Measurements from ENCODE around the gene MSL3B.
"Not testable (repeated sequence)": the region's sequence is repeated elsewhere in the genome, so short reads cannot be mapped to it uniquely, and the experiment has no call there.

The MSL3B gene

DNA sequence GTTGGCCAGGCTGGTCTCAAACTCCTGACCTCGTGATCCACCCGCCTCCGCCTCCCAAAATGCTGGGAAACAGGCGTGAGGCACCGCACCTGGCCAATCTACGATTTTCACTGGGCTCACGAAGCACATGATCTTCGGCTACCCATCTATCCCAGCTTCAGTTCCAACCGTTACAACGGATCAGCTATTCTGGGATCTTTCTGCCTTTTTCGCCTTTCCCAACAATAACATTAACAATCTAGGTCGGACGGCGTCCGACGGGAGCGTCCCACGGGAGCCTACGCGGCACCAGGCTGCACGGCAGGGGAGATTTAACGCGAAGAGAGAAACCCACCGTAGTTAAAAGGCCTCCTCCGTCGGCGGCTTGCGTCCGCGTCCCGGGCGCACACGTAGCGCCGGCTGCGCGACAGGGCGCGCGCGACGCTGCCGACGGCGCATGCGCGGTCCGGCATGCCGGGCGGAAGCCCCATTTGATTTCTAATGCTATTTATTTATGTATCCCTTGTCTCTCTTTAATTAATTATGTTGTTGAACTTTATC, at the start of gene MSL3B:
TSS of gene MSL3B (minus strand) at position 394 of the 540 bp plus-strand sequence.
- peaks cover 16% of the 10 kb centered on the region for H3K4me1 Mint-ChIP-seq (ENCODE audit: low read depth)
- H3K9me3 Mint-ChIP-seq, result peaks cover 14% of the 10 kb centered on the region
- DNase-seq, result peak; percentile 75
- peaks cover 30% of the 10 kb centered on the region for H3K36me3 Mint-ChIP-seq (ENCODE audit: low read depth)
- peak within 1 kb of the TSS; percentile 79 for H3K4me3 Mint-ChIP-seq
- peak within 1 kb of the TSS; percentile 81 for H3K27ac Mint-ChIP-seq
- peaks cover 27% of the 10 kb centered on the region for H3K27me3 Mint-ChIP-seq

DNA sequence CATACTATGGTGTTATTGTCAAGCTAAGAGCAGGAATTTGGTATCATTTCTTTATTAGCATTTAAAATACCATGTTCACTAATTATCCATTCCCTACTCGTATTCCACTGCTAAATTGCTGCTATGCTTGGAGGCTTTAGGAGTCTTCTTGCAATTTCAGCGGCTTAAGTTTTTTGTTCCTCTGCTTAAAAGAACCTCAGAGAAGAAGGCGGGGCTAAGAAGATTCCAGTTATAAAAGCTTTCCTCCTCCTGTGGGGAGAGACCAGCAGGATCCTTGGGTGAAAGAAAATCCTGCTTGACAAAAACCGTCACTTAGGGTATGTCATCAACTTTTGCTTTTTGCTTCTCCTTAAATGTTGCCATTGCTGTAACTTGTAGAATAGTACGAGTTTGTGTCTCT, 48.9 kb upstream of the MSL3B start, which contains the start of gene TRPM8:
TSS of gene TRPM8 (plus strand) at position 258 of the 400 bp plus-strand sequence. CDS start 9,165 bp downstream, outside the sequence.
- no peak within 1 kb of the TSS for H3K4me3 Mint-ChIP-seq
- H3K9me3 Mint-ChIP-seq, result no peaks in the 10 kb centered on the region
- H3K4me1 Mint-ChIP-seq (ENCODE audit: low read depth), result peaks cover 9% of the 10 kb centered on the region
- peaks cover 38% of the 10 kb centered on the region for H3K27me3 Mint-ChIP-seq
- no peaks in the 10 kb centered on the region for H3K36me3 Mint-ChIP-seq (ENCODE audit: low read depth)
- H3K27ac Mint-ChIP-seq, result no peak within 1 kb of the TSS
- no peak for DNase-seq

DNA sequence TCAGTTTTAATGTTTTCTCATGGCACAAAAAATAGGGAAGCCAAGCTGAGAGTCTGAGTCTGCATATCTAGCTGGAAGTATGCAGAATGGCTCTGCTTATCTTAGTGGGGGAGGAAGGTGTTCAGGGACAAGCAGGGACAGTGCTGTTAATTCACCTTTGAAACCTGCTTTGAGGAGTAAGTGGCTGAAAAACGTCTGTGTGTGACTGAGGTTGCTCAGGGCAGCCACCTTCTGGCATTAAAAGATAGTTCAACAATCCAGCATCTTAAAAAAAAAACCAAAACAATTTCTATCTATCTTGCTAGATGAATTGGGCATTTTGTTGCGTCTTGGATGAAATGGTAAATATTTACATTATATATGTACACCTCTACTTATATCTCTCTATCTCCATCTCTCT, 46.9 kb upstream of the MSL3B start:
- Mint-ChIP-seq H3K4me3 (no peak overlapping the region), H3K27ac (no peak overlapping the region), H3K27me3 (peaks cover 38% of the 10 kb centered on the region), H3K4me1 (ENCODE audit: low read depth) (peaks cover 6% of the 10 kb centered on the region), H3K36me3 (ENCODE audit: low read depth) (no peaks in the 10 kb centered on the region), H3K9me3 (no peaks in the 10 kb centered on the region)
- DNase-seq, result no peak

GRCh38 chr2:233912691-233913423, 44.7 kb upstream of the MSL3B start:
- Mint-ChIP-seq H3K4me3 (no peak overlapping the region), H3K27ac (no peak overlapping the region), H3K27me3 (peaks cover 28% of the 10 kb centered on the region), H3K4me1 (ENCODE audit: low read depth) (no peaks in the 10 kb centered on the region), H3K36me3 (ENCODE audit: low read depth) (no peaks in the 10 kb centered on the region), H3K9me3 (no peaks in the 10 kb centered on the region)
- DNase-seq, result no peak

GRCh38 chr2:233907627-233908026, 39.4 kb upstream of the MSL3B start:
- Mint-ChIP-seq H3K27me3 (peaks cover 29% of the 10 kb centered on the region), H3K27ac (no peak overlapping the region), H3K4me1 (ENCODE audit: low read depth) (no peaks in the 10 kb centered on the region), H3K36me3 (ENCODE audit: low read depth) (no peaks in the 10 kb centered on the region), H3K9me3 (no peaks in the 10 kb centered on the region), H3K4me3 (no peak overlapping the region)
- no peak for DNase-seq

DNA sequence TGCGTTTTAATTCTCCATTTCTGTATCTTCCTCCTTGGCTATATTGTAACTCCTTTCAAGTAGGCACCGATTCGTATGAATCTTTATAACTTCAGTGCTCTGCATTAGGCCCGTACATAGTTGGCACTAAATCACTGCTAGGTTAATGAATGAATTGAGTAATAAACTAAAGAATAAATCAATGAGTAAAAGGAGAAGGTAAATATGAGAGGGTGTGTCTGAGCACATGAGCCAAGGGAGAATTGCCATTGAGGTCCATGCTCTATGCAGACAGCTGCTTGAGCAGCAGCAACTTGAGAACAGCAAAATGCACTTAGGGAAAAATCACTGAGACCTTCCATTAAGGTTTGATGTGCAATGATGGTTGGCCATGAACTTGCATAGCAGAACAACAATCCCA, 37.8 kb upstream of the MSL3B start:
- H3K4me1 Mint-ChIP-seq (ENCODE audit: low read depth), result no peaks in the 10 kb centered on the region
- no peaks in the 10 kb centered on the region for H3K9me3 Mint-ChIP-seq
- no peak overlapping the region for H3K27ac Mint-ChIP-seq
- no peaks in the 10 kb centered on the region for H3K36me3 Mint-ChIP-seq (ENCODE audit: low read depth)
- H3K4me3 Mint-ChIP-seq, result no peak overlapping the region
- no peak for DNase-seq
- H3K27me3 Mint-ChIP-seq, result peaks cover 22% of the 10 kb centered on the region

GRCh38 chr2:233901884-233902283, 33.7 kb upstream of the MSL3B start:
- Mint-ChIP-seq H3K9me3 (no peaks in the 10 kb centered on the region), H3K4me3 (no peak overlapping the region), H3K4me1 (ENCODE audit: low read depth) (peaks cover 15% of the 10 kb centered on the region), H3K27ac (no peak overlapping the region), H3K36me3 (ENCODE audit: low read depth) (no peaks in the 10 kb centered on the region), H3K27me3 (peaks cover 17% of the 10 kb centered on the region)
- DNase-seq, result no peak

DNA sequence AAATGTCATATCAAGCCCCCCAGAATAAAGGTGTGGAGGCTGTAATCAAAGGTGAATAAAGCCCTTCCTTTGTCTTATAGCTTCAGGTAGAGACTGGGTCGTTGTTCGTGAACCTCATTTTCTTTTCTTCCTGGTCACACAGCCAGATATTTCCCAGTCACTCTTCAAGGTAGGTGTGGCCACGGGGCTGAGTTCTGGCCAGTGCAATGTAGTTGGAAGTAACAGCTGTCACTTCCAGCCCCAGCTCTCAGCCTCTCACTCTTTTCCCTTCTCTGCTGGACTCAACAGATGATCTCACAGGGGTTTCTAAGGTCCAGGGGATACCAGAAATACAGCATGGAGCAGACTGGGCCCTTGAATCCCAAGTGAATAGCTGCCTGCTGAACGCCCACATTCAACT, 33.2 kb upstream of the MSL3B start:
- Mint-ChIP-seq H3K9me3 (no peaks in the 10 kb centered on the region), H3K27me3 (peaks cover 16% of the 10 kb centered on the region), H3K4me3 (no peak overlapping the region), H3K27ac (no peak overlapping the region), H3K36me3 (ENCODE audit: low read depth) (no peaks in the 10 kb centered on the region), H3K4me1 (ENCODE audit: low read depth) (peaks cover 15% of the 10 kb centered on the region)
- DNase-seq, result no peak

GRCh38 chr2:233896253-233896652, 28.1 kb upstream of the MSL3B start:
- H3K27ac Mint-ChIP-seq; H3K4me3 Mint-ChIP-seq; DNase-seq; H3K9me3 Mint-ChIP-seq; H3K36me3 Mint-ChIP-seq (ENCODE audit: low read depth); H3K27me3 Mint-ChIP-seq: not testable (repeated sequence)
- H3K4me1 Mint-ChIP-seq (ENCODE audit: low read depth), result peaks cover 15% of the 10 kb centered on the region

DNA sequence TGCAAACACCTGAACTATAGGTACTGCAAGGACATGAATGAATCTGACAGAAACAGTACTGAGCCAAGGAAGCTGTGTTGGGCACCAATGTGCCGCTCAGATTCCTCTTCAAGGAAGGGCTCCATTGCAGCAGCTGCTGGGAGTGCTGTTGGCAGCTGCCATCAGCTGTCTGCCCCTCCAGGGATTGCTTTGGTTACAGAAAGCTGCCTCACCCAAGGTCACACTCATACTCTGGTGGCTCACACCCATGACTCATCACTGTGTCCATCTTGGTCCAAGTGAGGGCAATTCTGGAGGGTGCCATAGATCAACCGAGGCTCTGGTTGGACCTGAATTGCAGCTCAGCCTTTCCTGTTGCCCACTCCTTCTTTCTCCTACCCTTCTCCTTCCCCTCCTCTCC, 24.6 kb upstream of the MSL3B start:
- no peaks in the 10 kb centered on the region for H3K9me3 Mint-ChIP-seq
- H3K27me3 Mint-ChIP-seq, result peaks cover 31% of the 10 kb centered on the region
- H3K36me3 Mint-ChIP-seq (ENCODE audit: low read depth), result no peaks in the 10 kb centered on the region
- no peaks in the 10 kb centered on the region for H3K4me1 Mint-ChIP-seq (ENCODE audit: low read depth)
- no peak for DNase-seq
- no peak overlapping the region for H3K4me3 Mint-ChIP-seq
- H3K27ac Mint-ChIP-seq, result no peak overlapping the region

DNA sequence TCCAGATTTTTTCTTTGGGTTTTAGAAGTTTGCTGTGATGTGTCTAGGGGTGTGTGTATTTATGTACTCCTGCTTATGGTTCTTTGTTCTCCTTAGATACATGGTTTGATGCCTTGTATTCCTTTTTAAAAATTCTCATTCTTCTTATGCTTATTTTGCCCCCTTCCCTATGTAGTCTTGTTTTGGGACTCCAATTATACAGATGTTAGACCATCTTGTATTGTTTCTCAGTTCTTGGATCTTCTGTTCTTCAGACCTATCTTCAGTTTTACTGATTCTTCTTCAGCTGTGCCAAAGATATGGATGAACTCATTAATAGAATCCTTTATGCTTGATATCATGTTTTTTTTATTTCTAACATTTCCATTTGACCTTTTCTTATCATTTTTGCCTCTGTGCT, 14.2 kb upstream of the MSL3B start:
- H3K4me1 Mint-ChIP-seq (ENCODE audit: low read depth), result no peaks in the 10 kb centered on the region
- H3K9me3 Mint-ChIP-seq, result peaks cover 28% of the 10 kb centered on the region
- H3K36me3 Mint-ChIP-seq (ENCODE audit: low read depth), result no peaks in the 10 kb centered on the region
- H3K4me3 Mint-ChIP-seq, result no peak overlapping the region
- no peak for DNase-seq
- peaks cover 41% of the 10 kb centered on the region for H3K27me3 Mint-ChIP-seq
- H3K27ac Mint-ChIP-seq, result no peak overlapping the region

- H3K27ac Mint-ChIP-seq; H3K4me1 Mint-ChIP-seq (ENCODE audit: low read depth); DNase-seq; H3K4me3 Mint-ChIP-seq: not testable (repeated sequence)
- Mint-ChIP-seq H3K9me3 (peaks cover 19% of the 10 kb centered on the region), H3K27me3 (peaks cover 49% of the 10 kb centered on the region), H3K36me3 (ENCODE audit: low read depth) (peaks cover 10% of the 10 kb centered on the region)
These were observed 3.9 kb upstream of the MSL3B start for GRCh38 chr2:233872125-233872524.

GRCh38 chr2:233871432-233871831, 3.2 kb upstream of the MSL3B start:
- Mint-ChIP-seq H3K27me3 (peaks cover 48% of the 10 kb centered on the region), H3K27ac (no peak overlapping the region), H3K9me3 (peaks cover 18% of the 10 kb centered on the region), H3K36me3 (ENCODE audit: low read depth) (peaks cover 17% of the 10 kb centered on the region), H3K4me1 (ENCODE audit: low read depth) (peaks cover 11% of the 10 kb centered on the region), H3K4me3 (no peak overlapping the region)
- DNase-seq, result no peak

- no peak overlapping the region for H3K4me3 Mint-ChIP-seq
- peaks cover 32% of the 10 kb centered on the region for H3K36me3 Mint-ChIP-seq (ENCODE audit: low read depth)
- no peak for DNase-seq
- H3K4me1 Mint-ChIP-seq (ENCODE audit: low read depth), result peaks cover 16% of the 10 kb centered on the region
- H3K9me3 Mint-ChIP-seq, result peaks cover 14% of the 10 kb centered on the region
- peaks cover 15% of the 10 kb centered on the region for H3K27me3 Mint-ChIP-seq
- H3K27ac Mint-ChIP-seq, result no peak overlapping the region
These were observed 1.7 kb downstream of the MSL3B start for GRCh38 chr2:233866479-233866878.

DNA sequence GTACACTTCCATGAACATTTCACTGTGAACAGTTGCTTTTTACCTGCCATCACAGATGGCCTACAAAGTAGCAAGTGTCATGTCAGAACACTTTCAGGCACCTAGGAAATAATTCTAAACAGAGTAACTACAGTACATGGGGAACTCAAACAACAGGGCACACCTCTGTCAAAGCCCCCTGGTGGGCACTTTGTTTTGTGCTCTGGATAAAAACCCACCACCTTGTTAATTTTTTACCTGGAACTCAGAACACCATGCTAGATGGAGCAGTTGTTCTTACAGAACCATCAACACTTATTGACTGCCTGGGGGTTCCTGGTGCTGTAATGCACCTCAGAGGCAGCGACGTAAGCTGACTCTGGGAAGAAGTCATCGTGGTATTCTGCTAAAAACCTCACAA, 2.3 kb downstream of the MSL3B start:
- Mint-ChIP-seq H3K4me3 (no peak overlapping the region), H3K9me3 (peaks cover 14% of the 10 kb centered on the region), H3K27me3 (peaks cover 9% of the 10 kb centered on the region), H3K27ac (no peak overlapping the region), H3K4me1 (ENCODE audit: low read depth) (peaks cover 16% of the 10 kb centered on the region), H3K36me3 (ENCODE audit: low read depth) (peaks cover 32% of the 10 kb centered on the region)
- DNase-seq, result no peak

Measured in activated T-cell treated with anti-CD3 and anti-CD28 coated beads, Interleukin-2, amount 50 U/mL, for 24 hours (primary cell).